ENCODE measurements around the gene SCAMP4.

Gene SCAMP4

DNA sequence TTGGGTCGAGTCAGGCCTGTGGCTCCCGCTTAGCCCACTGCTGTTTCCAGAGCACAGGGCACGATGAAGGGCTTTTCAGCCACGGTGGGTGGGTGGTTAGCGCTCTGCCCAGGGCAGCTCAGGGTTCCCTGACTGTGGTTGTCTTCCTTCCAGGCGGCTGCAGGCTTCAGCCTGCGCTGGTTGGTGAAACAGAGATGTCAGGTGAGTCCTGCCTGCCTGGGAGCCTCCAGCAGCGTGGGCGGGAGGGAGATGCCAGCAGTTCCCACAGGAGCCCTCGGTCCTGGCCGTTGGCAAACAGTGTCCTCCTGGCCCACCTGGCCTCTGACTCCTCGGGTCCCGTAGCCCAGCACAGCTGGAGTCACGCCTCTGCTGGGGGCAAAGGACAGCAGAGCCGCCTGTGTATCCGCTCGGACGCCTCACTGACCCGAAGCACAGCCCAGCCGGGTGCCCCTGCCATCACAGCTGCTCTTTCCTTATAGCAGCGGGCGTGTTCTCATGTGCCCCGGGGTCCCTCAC lies 9.7 kb downstream of the SCAMP4 start:
- DNase-seq = no peak

DNA sequence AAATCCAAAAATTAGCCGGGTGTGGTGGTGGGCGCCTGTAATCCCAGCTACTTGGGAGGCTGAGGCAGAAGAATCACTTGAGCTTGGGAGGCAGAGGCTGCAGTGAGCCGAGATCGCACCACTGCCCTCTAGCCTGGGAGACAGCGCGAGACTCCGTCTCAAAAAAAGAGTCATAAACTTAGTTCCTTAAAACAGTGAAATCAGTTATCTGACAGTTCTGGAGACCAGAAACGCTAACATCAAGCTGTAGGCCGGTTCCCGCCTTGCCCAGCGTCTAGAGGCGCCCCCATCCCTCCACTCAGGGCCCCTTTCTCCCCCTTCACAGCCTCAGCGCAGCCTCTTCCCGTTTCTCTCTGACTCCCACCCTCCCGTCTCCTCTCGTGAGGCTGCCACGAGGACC lies 11.9 kb downstream of the SCAMP4 start:
- DNase-seq = no peak

GRCh38 chr19:1917926-1918325 lies 12.7 kb downstream of the SCAMP4 start:
- DNase-seq = no peak

DNA sequence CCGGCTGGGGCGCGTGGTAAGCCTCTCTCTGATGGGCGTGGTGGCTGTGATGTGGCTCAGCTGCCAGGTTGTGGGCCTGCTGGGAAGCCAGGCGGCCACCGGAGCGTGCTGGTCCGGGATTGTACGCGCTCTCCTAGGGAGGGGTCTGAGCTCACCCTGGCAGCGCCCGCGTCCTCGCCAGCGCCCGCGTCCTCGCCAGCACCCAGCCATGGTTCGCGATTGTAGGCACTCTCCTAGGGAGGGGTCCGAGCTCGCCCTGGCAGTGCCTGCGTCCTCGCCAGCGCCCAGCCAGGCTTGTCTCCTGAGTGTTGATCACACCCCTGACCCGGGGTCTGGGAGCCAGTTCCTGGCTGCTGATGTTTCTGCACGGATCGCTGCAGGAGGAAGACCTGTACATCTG lies 13.8 kb downstream of the SCAMP4 start:
- no peak for DNase-seq

DNA sequence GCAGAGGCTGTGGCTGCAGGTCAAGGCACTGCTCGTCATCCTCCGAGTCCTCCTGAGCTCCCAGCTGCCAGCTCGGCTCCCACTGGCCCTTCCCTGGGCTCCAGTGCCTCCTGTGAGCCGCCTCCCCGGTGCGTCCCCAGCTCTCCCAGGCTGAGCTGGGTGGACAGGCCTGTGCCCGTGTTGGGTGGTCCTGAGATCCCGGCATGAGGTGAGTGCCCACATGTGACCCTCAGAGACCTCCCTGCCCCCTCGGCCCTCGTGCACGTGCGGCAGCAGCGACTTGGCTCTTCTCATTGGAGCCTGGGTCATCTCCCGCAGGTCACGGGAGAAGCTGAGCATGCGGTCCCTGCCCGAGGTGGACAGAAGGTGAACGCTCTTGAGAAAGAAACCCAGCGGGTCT lies 15.4 kb downstream of the SCAMP4 start:
- no peak for DNase-seq

GRCh38 chr19:1921326-1921725 lies 16.1 kb downstream of the SCAMP4 start:
- no peak for DNase-seq

DNA sequence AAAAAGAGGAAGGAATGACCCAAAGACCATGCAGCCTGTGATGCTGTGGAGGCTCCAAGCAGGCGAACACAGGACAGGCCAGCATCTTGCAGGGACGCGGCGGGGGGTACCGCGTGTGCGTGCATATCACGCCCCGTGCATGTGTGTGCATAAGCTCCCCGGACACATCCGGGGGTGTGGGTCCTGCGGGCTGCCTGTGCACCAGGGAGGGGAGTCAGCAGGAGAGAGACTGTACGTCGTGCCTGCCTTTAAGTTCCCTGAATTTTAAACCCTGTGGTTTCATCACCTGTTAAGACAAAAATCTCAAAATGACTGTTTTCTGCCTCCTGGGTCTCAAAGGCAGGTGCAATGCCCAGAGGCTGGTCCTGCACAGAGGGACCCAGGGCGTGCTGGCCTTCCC lies 16.6 kb downstream of the SCAMP4 start:
- no peak for DNase-seq

DNA sequence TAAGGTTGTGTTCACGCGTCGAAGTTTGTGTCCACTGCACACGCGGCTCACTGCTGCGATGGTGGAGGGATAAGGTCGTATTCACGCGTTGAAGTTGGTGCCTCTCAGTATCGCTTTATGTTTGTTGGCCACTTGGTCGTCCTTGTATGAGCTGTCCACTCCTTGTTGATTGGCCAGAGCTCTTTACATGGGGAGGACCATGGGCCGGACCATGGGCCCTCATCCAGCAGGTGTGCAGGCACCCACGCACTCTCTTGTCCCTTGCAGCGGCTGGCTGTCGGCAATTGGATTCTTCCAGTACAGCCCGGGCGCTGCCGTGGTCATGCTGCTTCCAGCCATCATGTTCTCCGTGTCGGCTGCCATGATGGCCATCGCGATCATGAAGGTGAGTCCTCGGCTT lies 17.6 kb downstream of the SCAMP4 start:
- DNase-seq = no peak

DNA sequence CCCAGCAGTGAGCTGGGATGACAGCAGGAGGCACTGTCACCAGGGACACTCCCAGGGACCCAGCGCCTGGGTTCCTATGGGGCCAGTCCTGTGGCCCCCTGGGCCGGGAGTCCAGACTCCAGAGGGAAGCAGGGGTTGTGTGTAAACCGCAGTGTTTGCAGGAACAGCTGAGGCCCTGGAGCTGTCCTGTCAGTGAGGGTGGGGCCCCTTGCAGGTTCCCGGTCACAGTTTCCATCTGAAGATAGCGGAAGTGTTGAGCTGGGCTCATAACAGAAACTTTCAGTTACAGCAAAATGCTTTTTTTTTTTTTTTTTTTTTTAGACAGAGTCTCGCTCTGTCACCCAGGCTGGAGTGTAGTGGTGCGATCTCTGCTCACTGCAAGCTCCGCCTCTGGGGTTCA lies 18.1 kb downstream of the SCAMP4 start:
- DNase-seq = no peak

DNA sequence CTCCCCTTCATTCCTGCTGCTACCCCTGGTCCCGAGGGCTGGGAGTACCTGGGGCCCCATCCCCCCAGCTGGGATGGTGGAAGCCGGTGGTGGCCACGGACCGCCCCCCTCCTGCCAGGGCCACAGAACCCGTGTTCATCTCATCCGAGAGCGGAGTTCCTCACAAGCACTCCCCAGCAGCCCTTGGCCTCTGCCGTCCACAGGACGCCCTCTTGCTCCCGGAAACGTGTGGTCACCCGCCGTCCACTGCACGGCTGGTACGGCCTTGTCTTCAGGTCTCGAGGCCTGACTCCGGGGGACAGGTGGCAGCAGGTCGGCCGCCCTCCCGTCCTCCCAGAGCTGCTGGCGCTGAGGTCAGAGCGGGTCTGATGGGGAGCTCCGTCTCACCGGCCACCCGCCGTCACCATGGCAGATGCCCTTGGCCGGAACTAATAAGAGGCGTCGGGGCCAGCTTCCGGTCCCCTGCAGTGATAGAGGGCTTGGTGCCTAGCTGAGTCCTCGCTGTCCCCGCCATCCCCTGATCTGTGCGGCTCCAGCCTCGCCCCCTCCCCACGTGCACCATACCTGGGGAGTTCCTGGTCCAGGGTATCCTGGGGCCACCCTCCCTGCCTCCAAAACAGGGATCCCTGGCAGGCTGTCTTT lies 19.2 kb downstream of the SCAMP4 start:
- DNase-seq = no peak

GRCh38 chr19:1925544-1925943 lies 20.3 kb downstream of the SCAMP4 start:
- no peak for DNase-seq

GRCh38 chr19:1929021-1929742 lies 24.0 kb downstream of the SCAMP4 start:
- DNase-seq = peak; percentile 73

DNA sequence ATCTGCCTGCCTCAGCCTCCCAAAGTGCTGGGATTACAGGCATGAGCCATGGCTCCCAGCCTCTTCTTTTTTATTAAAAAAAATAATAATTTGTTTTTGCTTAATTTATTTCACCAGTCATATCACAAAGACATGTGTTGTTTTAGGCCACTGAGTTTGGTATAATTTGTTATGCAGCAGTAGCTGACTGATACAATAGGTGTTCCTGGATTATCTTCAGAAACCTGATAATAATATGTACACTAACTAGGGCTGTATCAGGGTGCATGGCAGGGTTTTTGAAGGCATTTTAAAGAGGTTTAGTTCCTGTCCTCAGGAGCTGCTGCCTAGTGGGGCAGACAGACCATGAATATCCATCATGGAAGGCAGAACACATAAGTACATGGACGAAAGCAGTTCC lies 26.2 kb downstream of the SCAMP4 start:
- DNase-seq = no peak

DNA sequence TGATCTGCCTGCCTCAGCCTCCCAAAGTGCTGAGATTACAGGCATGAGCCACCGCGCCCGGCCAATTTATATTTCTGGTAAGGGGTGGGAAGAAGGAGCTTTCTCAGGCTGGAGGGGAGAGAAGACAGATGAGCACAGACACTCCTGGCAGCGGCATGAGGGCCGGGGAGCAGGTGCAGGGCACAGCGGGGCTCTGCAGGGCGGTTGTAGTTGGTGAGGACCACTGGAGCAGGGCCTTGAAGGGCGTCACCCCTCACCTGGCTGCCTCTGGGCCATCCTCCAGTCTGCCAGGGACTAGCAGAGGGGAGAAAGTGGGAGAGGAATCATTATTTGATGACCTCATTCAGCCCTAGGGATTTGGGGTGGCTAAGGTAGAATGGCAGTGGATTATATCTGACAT lies 27.2 kb downstream of the SCAMP4 start:
- no peak for DNase-seq

- no peak for DNase-seq
Observed at GRCh38 chr19:1933244-1933643, 28.0 kb downstream of the SCAMP4 start.

GRCh38 chr19:1933942-1934341 lies 28.7 kb downstream of the SCAMP4 start:
- DNase-seq = no peak

DNA sequence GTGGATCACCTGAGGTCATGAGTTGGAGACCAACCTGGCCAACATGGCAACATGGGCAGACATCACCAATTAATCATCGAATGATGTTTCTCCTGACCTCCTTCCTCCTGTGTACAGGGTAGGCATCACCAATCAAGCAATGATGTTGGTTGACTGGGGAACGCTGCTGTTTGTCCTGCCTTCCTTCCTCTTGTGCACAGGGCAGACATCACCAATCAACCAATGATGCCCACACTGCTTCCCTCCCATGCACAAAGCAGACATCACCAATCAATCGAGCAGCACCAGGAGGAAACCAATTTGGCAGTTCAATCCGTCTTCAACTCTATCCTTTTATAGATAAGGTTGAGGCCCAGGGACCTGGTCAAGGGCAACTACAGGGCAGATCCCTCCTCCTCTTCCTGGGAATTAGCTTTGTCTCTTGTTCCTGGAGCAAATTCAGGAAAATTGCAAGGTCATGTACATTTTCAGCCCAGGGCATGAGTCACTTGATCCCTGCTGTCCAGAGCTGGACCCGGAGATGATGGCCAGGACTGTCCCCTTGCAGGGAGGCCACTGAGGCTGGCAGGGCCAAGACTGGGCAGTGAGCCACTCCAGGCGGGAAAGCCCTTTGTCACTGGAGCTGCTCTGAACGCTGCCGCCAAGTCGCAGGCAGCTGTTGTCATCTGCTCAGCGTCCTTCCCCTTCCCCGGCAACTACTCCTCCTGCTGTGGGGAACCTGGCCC lies 30.4 kb downstream of the SCAMP4 start:
- DNase-seq = no peak

- DNase-seq = no peak
Observed at GRCh38 chr19:1936430-1936829, 31.2 kb downstream of the SCAMP4 start.

DNA sequence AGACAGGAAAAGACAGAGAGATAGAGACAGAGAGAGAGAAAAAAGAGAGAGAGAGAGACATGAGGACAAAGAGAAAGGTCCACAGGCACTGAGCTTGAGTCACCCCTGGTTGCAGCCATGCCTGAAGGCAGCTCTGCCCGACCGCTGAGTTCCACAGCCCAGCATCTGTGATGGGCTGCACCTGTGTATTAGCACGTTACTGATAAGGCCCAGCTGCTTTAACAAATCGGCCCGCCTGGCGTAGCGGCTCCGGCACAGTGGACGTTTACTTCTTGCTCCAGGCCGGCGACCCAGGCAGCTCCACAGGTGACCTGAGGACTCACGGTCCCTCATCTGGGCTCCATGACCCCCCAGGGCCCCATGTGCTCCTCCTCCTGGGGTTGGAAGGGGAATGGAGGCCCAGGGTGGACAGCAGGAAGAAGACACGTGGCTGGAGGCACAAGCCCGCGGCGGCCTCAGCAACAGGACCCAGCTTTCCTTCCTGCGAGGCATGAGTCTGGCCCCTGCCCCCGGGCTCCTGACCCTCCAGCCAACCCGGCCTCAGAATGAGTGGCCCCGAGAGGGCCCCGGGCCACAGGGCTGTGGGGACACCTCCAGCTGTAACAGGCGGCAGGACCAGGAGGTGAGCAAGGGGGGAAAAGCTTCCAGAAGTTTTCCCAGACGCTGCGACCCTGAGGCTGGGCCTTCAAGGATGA lies 31.9 kb downstream of the SCAMP4 start:
- DNase-seq = no peak

DNA sequence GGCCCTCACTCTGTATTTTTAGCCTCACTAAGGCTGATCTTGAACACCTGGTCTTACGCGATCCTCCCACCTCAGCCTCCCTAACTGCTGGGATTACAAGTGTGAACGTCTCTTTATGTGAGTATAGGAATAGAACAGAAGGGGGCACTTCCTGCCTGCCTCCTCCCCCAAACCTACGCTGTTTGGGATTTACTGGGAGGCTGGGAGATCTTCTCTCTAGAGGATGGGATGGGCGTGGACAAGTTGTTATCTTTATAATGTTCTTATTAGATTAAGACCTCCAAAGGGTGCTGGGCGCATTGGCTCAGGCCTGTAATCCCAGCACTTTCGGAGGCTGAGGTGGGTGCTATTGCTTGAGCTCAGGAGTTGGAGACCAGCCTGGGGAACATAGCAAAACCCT lies 32.9 kb downstream of the SCAMP4 start:
- DNase-seq = no peak

DNA sequence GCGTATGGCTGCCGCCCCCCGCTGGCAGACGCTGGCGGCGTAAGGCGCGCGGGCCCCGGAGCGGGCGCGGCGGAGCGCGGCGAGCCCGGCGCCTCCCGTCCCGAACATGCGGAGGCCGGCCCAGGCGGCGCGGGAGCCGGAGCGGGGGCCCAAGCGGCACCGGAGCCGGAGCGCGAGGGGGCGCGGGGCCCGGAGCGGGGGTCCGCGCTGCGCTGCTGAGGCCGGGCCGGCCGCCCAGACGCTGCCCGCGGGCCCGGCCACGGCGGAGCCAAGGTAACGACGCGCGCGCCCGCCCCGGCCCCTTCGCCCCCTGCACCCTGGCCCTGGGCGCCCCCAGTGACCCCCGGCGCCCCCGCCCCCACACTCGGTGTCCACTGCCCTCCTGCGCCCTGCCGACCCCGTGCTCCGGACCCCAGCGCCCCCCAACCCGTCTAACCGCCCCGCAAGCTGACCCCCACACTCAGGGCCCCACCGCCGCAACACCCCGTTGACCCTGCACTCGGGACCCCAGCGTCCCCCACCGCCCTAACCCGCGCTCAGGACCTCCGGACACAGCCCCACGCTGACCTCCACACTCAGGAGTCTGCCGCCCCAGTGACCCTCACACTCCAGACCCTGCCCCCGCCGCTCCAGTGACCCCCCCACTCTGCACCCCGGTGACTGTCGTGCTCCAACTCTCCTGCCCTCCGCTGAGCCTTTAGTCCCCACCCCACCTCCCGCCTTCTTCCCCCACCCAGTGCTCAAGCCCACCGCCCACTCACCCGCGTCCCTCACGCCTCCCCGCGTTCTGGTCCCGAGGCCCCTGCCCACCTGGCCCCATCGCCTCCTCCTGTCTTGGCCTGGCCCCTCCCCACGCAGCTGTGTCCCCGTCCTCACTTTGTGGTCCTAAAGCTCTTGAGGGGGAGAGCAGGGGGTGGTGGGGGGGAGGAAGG lies 36.2 kb downstream of the SCAMP4 start, which contains the start of gene CSNK1G2:
Gene CSNK1G2, plus strand, starts transcription at position 27 of the 932 bp plus-strand sequence. CDS start 28,601 bp downstream, outside the sequence.
- DNase-seq = peak; percentile 57
